NCI-H748 (cell line): Measurements from ENCODE around the gene MOCS1.

Experiments used
- DNase-seq: peaks from one replicate; lab custom pipeline; 2025; ENCODE audit not compliant: unreplicated experiment; lab: John Stamatoyannopoulos, UW

Gene MOCS1

GRCh38 chr6:39950125-39950720, 16.0 kb upstream of the MOCS1 start:
- no peak for DNase-seq

GRCh38 chr6:39948199-39948791, 14.0 kb upstream of the MOCS1 start:
- DNase-seq: no peak

DNA sequence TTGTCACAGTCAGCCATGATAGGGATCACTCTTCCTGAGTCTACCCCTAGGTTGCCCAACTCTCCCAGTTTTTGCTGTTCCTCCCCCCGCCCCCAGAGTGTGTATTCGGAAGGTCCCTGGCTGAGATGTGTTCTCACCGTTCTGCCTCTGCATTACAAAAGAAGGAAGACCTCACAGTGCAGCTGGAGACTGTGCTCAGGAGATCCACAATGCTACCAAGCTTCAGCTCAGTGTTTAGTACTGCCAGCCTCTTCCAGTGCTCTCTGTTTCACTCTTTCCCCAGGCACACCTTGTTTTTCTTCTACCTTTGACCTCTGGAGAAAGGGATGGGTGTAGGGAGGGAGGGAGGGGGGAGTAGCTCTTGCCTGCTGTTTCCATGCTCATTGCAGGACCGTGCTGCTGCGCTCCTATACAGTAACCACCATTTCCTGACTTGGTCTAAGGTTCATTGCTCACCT, 13.4 kb upstream of the MOCS1 start:
- DNase-seq: no peak

GRCh38 chr6:39945626-39946025, 11.4 kb upstream of the MOCS1 start:
- no peak for DNase-seq

- DNase-seq: no peak
These were observed 8.8 kb upstream of the MOCS1 start for GRCh38 chr6:39942903-39943580.

- no peak for DNase-seq
These were observed 7.6 kb upstream of the MOCS1 start for GRCh38 chr6:39941820-39942219.

DNA sequence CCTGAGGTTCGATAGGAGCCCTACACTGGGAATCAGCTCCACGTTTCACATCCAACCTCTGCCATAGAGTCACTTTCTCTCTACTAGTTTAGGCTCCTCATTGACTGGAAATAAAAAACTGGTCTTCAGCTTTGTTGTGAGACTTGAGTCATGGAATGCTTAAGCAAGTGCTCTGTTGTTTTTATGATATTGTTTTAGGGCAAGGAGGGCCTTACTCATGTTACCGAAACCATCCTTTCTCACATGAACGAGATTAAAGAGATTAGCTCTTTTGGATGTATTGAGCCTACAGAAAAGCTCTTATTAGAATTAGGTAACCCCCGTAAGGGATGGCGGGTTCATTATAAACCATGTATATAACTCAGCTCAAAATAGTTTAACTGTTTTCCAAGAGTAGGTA, 6.9 kb upstream of the MOCS1 start:
- DNase-seq: no peak

- peak; percentile 21 for DNase-seq
These were observed 4.8 kb upstream of the MOCS1 start for GRCh38 chr6:39938773-39939654.

GRCh38 chr6:39937686-39938333, 3.5 kb upstream of the MOCS1 start:
- DNase-seq: peak; percentile 64

GRCh38 chr6:39936857-39937256, 2.6 kb upstream of the MOCS1 start:
- no peak for DNase-seq

DNA sequence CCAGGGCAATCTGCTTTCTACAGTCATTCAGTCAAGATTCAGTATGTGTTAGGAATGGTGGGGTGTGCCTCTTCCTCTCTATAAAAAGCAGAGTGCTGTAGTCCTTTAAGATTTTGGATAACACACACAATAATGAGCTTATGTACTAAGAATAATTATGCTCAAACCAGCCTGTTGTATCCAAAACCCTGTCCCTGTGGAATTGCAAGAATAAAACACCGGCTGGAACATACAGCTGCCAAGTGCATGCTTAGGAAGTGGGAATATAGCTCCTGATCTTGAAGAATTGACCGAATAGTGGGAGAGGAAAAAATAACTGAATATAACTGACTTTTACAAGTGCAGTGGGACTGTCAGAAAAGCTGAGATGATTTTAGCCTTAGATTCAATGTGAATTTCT, 979 bp upstream of the MOCS1 start:
- DNase-seq: no peak

- peak; percentile 38 for DNase-seq
These were observed 562 bp downstream of the MOCS1 start for GRCh38 chr6:39933669-39934130.

- DNase-seq: no peak
These were observed 1.8 kb downstream of the MOCS1 start for GRCh38 chr6:39932386-39932910.

- no peak for DNase-seq
These were observed 2.7 kb downstream of the MOCS1 start for GRCh38 chr6:39931607-39932006.

GRCh38 chr6:39930540-39930939, 3.7 kb downstream of the MOCS1 start:
- DNase-seq: no peak

GRCh38 chr6:39929733-39930461, 4.4 kb downstream of the MOCS1 start:
- DNase-seq: no peak

DNA sequence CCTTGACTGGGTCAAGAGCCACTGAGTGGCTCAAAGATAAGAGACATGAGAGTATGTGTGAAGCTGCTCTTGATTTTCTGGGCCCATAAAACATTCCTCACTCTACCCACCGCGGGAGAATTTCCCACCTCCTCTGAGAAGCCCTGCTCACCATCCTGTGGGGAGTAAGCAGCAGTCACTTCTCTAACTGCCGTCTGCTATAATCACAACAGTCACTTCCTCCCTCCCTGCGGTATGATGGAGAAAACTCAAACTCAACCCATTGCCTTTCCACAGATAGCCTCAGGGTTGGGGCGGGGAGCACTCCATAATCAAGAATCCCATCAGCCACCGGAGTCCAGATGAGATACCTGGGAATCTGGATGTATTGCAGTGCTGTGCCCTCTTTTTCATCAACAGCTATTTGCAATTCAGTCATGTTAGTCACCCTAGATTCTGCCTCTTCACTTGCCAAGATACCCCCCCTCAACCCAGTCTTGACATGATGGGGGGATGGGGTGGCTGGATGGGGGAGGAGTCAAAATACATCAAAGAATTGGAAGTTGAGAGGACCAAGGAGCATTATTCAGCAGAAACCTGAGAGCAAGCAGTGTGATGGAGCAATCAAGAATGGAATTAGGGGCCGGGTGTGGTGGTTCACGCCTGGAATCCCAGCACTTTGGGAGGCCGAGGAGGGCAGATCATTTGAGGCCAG, 5.1 kb downstream of the MOCS1 start:
- DNase-seq: no peak

DNA sequence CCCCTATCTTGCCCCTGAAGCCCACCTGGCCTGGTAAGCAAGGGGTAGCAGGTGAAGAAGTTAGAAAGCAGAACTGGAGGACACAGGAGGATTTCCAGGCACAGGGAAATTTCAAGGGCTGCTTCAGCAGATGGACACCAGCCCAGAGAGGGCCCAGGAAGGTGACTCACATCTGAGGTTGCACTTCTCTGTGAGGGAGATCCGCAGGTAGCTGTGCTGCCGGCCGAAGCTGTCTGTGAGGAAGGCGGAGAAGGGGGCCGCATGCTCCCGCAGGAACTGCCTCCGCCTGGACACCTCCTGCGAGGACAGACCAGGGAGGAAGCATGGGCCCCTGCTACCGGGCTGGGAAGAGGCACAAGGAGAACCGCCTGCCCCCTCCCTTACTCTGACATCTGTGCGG, 7.1 kb downstream of the MOCS1 start:
- DNase-seq: no peak

- no peak for DNase-seq
These were observed 7.6 kb downstream of the MOCS1 start for GRCh38 chr6:39926668-39927067.

DNA sequence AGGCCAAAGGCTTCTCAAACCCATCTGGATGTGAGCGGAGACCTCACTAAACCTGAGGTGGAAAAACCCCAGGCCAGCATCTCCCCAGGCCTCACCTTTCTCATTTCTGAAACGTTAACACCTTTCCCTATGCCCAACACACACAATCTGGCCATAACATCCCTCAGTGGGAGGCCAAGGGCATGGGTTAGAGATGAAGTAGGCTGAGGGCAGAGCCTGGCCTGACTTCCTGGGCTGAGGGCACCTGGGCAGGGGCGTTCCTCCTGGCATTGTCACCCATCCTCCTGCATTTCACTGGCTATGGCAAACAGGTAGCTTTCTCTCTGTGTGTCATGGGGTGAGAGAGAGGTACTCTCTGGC, 8.4 kb downstream of the MOCS1 start:
- no peak for DNase-seq
